GM23338 (cell line): ENCODE data around the gene SPNS3. TPM values are rescaled to one million over a fixed set of nuclear protein-coding genes. Genes with fewer than 3 reads are reported as not detected.

Experiments used
- ATAC-seq: fragments of 200-7000 bp; cut with Tn5 transposase; 3 replicates; pipeline ENCODE4 v1.9.1; 2020
- DNase-seq: peaks from one replicate; pipeline ENCODE4 v3.0.0-alpha.2; 2015; ENCODE audit warnings: low spot score
- H2AFZ ChIP-seq: fragments of 200-600 bp; sonication (generic); 2 replicates; pipeline ENCODE4 v1.8.0; 2016; ENCODE audit warnings: antibody characterized with exemption, mild to moderate bottlenecking, moderate library complexity
- H3F3A ChIP-seq: fragments of 200-600 bp; sonication (generic); replicated peaks from 2 replicates; pipeline ENCODE4 v1.8.0; 2017; ENCODE audit warnings: antibody characterized with exemption, mixed run types, low read depth
- H3K27ac ChIP-seq: fragments of 200-600 bp; sonication (generic); 2 replicates; pipeline ENCODE4 v1.6.1; 2016; ENCODE audit warnings: low read depth
- H3K27me3 ChIP-seq: fragments of 200-600 bp; sonication (generic); 2 replicates; pipeline ENCODE4 v1.8.0; 2016; ENCODE audit warnings: mild to moderate bottlenecking, mixed run types, moderate library complexity; ENCODE audit not compliant: insufficient read depth
- H3K36me3 ChIP-seq: fragments of 200-600 bp; sonication (generic); 2 replicates; pipeline ENCODE4 v1.8.0; 2016; ENCODE audit warnings: mild to moderate bottlenecking; ENCODE audit not compliant: insufficient read depth
- H3K4me1 ChIP-seq: fragments of 200-600 bp; sonication (generic); 2 replicates; pipeline ENCODE4 v1.8.0; 2016; ENCODE audit warnings: mild to moderate bottlenecking, moderate library complexity; ENCODE audit not compliant: insufficient read depth
- H3K4me2 ChIP-seq: fragments of 200-600 bp; sonication (generic); 2 replicates; pipeline ENCODE4 v1.7.1; 2017; ENCODE audit warnings: mixed run types
- H3K4me3 ChIP-seq: fragments of 200-600 bp; sonication (generic); 2 replicates; pipeline ENCODE4 v1.6.1; 2016; ENCODE audit warnings: mixed run types
- H3K79me2 ChIP-seq: fragments of 200-600 bp; sonication (generic); replicated peaks from 2 replicates; pipeline ENCODE4 v1.8.0; 2017; ENCODE audit warnings: mild to moderate bottlenecking; ENCODE audit not compliant: insufficient read depth
- H3K9me2 ChIP-seq: fragments of 200-600 bp; sonication (generic); 2 replicates; pipeline ENCODE4 v1.8.0; 2017; ENCODE audit not compliant: insufficient read depth
- H4K20me1 ChIP-seq: fragments of 200-600 bp; sonication (generic); replicated peaks from 2 replicates; pipeline ENCODE4 v1.8.0; 2017; ENCODE audit warnings: mild to moderate bottlenecking; ENCODE audit not compliant: insufficient read depth
- H3K27ac Mint-ChIP-seq: 2 replicates; pipeline ENCODE4 v1.8.0; 2020; ENCODE audit warnings: inconsistent platforms, mild to moderate bottlenecking, moderate library complexity, mixed read lengths
- H3K27me3 Mint-ChIP-seq: 3 replicates; pipeline ENCODE4 v1.8.0; 2022; ENCODE audit warnings: low read depth, mild to moderate bottlenecking, moderate library complexity, mixed read lengths, inconsistent platforms; ENCODE audit not compliant: insufficient read depth, poor library complexity
- H3K36me3 Mint-ChIP-seq: 3 replicates; pipeline ENCODE4 v1.8.0; 2021; ENCODE audit warnings: low read depth, mild to moderate bottlenecking, inconsistent platforms, moderate library complexity, mixed read lengths
- H3K4me1 Mint-ChIP-seq: 3 replicates; pipeline ENCODE4 v1.8.0; 2020; ENCODE audit warnings: mild to moderate bottlenecking, inconsistent platforms, mixed read lengths
- H3K4me3 Mint-ChIP-seq: 3 replicates; pipeline ENCODE4 v1.8.0; 2021; ENCODE audit warnings: moderate library complexity, mild to moderate bottlenecking, inconsistent platforms, mixed read lengths
- H3K9me3 Mint-ChIP-seq: 3 replicates; pipeline ENCODE4 v1.8.0; 2020; ENCODE audit warnings: moderate library complexity, mild to moderate bottlenecking, inconsistent platforms, mixed read lengths
- CREB1 ChIP-seq: fragments of 250-450 bp; sonication (Bioruptor Pico); IDR thresholded peaks from 2 replicates; pipeline ENCODE4 v1.5.0; 2020; ENCODE audit warnings: low read depth, mild to moderate bottlenecking, moderate library complexity
- ETS1 ChIP-seq: IDR thresholded peaks from 2 replicates; pipeline ENCODE4 v1.6.1; 2016; ENCODE audit warnings: antibody characterized with exemption
- EZH2 ChIP-seq: fragments of 200-600 bp; sonication (generic); IDR thresholded peaks from one replicate; pipeline ENCODE4 v1.8.0; 2017; ENCODE audit warnings: antibody characterized with exemption, mild to moderate bottlenecking, low read depth; ENCODE audit not compliant: unreplicated experiment
- EZH2phosphoT487 ChIP-seq: fragments of 200-600 bp; sonication (generic); IDR thresholded peaks from one replicate; pipeline ENCODE4 v1.8.1; 2018; ENCODE audit warnings: antibody characterized with exemption; ENCODE audit not compliant: unreplicated experiment
- JUNB ChIP-seq: IDR thresholded peaks from one replicate; pipeline ENCODE4 v1.6.1; 2016; ENCODE audit warnings: antibody characterized with exemption; ENCODE audit not compliant: unreplicated experiment
- NANOG ChIP-seq: IDR thresholded peaks from 2 replicates; pipeline ENCODE4 v1.6.1; 2016; ENCODE audit warnings: antibody characterized with exemption, borderline replicate concordance
- POLR2AphosphoS5 ChIP-seq: IDR thresholded peaks from 2 replicates; pipeline ENCODE4 v1.6.1; 2016; ENCODE audit warnings: antibody characterized with exemption, low read depth
- STAT1 ChIP-seq: IDR thresholded peaks from one replicate; pipeline ENCODE4 v1.6.1; 2016; ENCODE audit warnings: antibody characterized with exemption; ENCODE audit not compliant: unreplicated experiment
- ZNF114 ChIP-seq: fragments of 250-450 bp; sonication (Bioruptor Pico); IDR thresholded peaks from 2 replicates; pipeline ENCODE4 v1.5.0; 2020; ENCODE audit warnings: mild to moderate bottlenecking, moderate library complexity
- ZNF331 ChIP-seq: fragments of 250-450 bp; sonication (Bioruptor Pico); IDR thresholded peaks from 2 replicates; pipeline ENCODE4 v1.5.0; 2020; ENCODE audit warnings: low read depth, mild to moderate bottlenecking, moderate library complexity
- ZNF462 ChIP-seq: fragments of 250-450 bp; sonication (Bioruptor Pico); IDR thresholded peaks from 2 replicates; pipeline ENCODE4 v1.5.0; 2020; ENCODE audit warnings: mild to moderate bottlenecking, moderate library complexity
- polyA plus RNA-seq: library from polyadenylated mRNA; unstranded; fragments of >200 nt; fragmentation: Nextera tagmentation; extraction: Ambion mirVana; gene quantifications from 2 replicates; pipeline ENCODE4 v1.2.1, GENCODE V29; 2016
- total RNA-seq: library from RNA; depleted of rRNA; stranded (reverse); fragments of >200 nt; shearing (Covaris generic); gene quantifications from 2 replicates; pipeline ENCODE4 v1.2.3, GENCODE V29; 2014
- TF ChIP-seq, protein P1 (sequence below): IDR thresholded peaks from one replicate; pipeline ENCODE4 v1.6.1; 2018; ENCODE audit warnings: antibody characterized with exemption; ENCODE audit not compliant: unreplicated experiment
- TF ChIP-seq, protein P2 (sequence below), 2 experiments: fragments of 200-600 bp in 1 of 2; sonication (generic) in 1 of 2; conservative IDR thresholded peaks; 2 replicates each; pipeline versions ENCODE4 v1.5.1 to v1.6.1; 2016 to 2017; ENCODE audit warnings: antibody characterized with exemption in 2 of 2, low read depth in 2 of 2, mild to moderate bottlenecking in 2 of 2, moderate library complexity in 1 of 2

SPNS3 gene
- total and polyA plus RNA-seq, 2 experiments from 2014 or later = not detected

- H3K9me3 Mint-ChIP-seq = peaks cover 2% of the 10 kb centered on the region; the same call in 1 of the 3 replicates
- no peaks in the 10 kb centered on the region for H3K27me3 ChIP-seq
- H3K4me3 Mint-ChIP-seq = no peak overlapping the region
- ATAC-seq (no peak), DNase-seq (no peak)
- H3K36me3 Mint-ChIP-seq = no peaks in the 10 kb centered on the region
- 0 out of 2 replicates have a peak, but pooled peaks cover 3% of the 10 kb centered on the region for H3F3A ChIP-seq
- no peaks in the 10 kb centered on the region for H3K4me1 Mint-ChIP-seq
- H2AFZ ChIP-seq = no peak overlapping the region; the same call in 1 of the 2 replicates
- H3K79me2 ChIP-seq = no peaks in the 10 kb centered on the region
- no peak overlapping the region for H3K27ac ChIP-seq
- TF ChIP-seq CREB1 (no peak), JUNB (no peak), POLR2AphosphoS5 (no peak), EZH2phosphoT487 (no peak), NANOG (no peak), ZNF114 (no peak), ETS1 (no peak), EZH2 (no peak), ZNF331 (no peak), ZNF462 (CRISPR knock-in tag) (no peak), STAT1 (no peak)
- TF ChIP-seq, protein P1, sequence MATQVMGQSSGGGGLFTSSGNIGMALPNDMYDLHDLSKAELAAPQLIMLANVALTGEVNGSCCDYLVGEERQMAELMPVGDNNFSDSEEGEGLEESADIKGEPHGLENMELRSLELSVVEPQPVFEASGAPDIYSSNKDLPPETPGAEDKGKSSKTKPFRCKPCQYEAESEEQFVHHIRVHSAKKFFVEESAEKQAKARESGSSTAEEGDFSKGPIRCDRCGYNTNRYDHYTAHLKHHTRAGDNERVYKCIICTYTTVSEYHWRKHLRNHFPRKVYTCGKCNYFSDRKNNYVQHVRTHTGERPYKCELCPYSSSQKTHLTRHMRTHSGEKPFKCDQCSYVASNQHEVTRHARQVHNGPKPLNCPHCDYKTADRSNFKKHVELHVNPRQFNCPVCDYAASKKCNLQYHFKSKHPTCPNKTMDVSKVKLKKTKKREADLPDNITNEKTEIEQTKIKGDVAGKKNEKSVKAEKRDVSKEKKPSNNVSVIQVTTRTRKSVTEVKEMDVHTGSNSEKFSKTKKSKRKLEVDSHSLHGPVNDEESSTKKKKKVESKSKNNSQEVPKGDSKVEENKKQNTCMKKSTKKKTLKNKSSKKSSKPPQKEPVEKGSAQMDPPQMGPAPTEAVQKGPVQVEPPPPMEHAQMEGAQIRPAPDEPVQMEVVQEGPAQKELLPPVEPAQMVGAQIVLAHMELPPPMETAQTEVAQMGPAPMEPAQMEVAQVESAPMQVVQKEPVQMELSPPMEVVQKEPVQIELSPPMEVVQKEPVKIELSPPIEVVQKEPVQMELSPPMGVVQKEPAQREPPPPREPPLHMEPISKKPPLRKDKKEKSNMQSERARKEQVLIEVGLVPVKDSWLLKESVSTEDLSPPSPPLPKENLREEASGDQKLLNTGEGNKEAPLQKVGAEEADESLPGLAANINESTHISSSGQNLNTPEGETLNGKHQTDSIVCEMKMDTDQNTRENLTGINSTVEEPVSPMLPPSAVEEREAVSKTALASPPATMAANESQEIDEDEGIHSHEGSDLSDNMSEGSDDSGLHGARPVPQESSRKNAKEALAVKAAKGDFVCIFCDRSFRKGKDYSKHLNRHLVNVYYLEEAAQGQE = no peak
- TF ChIP-seq, protein P2, sequence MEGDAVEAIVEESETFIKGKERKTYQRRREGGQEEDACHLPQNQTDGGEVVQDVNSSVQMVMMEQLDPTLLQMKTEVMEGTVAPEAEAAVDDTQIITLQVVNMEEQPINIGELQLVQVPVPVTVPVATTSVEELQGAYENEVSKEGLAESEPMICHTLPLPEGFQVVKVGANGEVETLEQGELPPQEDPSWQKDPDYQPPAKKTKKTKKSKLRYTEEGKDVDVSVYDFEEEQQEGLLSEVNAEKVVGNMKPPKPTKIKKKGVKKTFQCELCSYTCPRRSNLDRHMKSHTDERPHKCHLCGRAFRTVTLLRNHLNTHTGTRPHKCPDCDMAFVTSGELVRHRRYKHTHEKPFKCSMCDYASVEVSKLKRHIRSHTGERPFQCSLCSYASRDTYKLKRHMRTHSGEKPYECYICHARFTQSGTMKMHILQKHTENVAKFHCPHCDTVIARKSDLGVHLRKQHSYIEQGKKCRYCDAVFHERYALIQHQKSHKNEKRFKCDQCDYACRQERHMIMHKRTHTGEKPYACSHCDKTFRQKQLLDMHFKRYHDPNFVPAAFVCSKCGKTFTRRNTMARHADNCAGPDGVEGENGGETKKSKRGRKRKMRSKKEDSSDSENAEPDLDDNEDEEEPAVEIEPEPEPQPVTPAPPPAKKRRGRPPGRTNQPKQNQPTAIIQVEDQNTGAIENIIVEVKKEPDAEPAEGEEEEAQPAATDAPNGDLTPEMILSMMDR (conservative IDR thresholded peaks at IDR 0.05; ENCODE audit: low read depth in 2 of 2) = no peak
- H3K27me3 Mint-ChIP-seq = peaks cover 7% of the 10 kb centered on the region
- H3K27ac Mint-ChIP-seq = no peak overlapping the region
- H3K4me1 ChIP-seq = no peaks in the 10 kb centered on the region
- no peaks in the 10 kb centered on the region for H4K20me1 ChIP-seq
- no peak overlapping the region for H3K4me2 ChIP-seq
- H3K36me3 ChIP-seq = no peaks in the 10 kb centered on the region
- H3K4me3 ChIP-seq = no peak overlapping the region
- H3K9me2 ChIP-seq = no peaks in the 10 kb centered on the region
Measured at GRCh38 chr17:4422864-4423263, 10.9 kb upstream of the SPNS3 start.
